ENCODE data around the gene PLCG1. TPM values are rescaled to one million over a fixed set of nuclear protein-coding genes. Genes with fewer than 3 reads are reported as not detected.

PLCG1 gene
- total and polyA plus RNA-seq, 2 experiments from 2014 or later: 27.4 to 206 TPM

DNA sequence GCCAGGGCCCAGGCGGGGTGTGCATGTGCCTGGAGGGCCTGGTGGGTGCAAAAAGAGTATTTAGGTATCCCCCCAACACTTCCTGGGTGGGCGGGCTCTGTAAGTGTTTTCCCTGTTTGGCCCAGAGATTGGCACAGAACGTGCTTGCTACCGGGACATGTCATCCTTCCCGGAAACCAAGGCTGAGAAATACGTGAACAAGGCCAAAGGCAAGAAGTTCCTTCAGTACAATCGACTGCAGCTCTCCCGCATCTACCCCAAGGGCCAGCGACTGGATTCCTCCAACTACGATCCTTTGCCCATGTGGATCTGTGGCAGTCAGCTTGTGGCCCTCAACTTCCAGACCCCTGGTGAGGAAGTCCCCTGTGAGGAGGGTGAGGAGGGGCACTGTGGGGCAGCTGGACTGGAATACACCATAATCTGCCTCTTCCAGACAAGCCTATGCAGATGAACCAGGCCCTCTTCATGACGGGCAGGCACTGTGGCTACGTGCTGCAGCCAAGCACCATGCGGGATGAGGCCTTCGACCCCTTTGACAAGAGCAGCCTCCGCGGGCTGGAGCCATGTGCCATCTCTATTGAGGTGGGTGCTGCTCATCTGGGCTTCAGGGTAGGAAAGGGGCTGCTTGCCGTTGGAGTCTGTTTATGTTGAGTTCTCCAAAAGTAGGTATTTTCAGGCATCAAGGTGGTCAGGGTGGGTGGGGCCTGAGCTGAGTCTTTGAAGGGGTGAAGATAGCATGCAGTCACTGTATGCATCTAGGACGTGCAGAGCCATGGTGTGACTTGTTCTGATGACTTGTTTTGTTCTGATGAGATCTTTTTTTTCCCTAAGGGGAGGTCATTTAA, 35.2 kb downstream of the PLCG1 start:
- TF ChIP-seq POLR2AphosphoS5 (IDR thresholded peaks at IDR 0.05; ENCODE audit: low read depth) (no peak), NANOG (IDR thresholded peaks at IDR 0.05; ENCODE audit: borderline replicate concordance) (no peak), ZNF331 (CRISPR knock-in tag; IDR thresholded peaks at IDR 0.05; ENCODE audit: low read depth) (no peak), CREB1 (CRISPR knock-in tag; IDR thresholded peaks at IDR 0.05; ENCODE audit: low read depth) (no peak), EZH2phosphoT487 (IDR thresholded peaks at IDR 0.05; ENCODE audit: unreplicated experiment) (no peak), ZNF114 (CRISPR knock-in tag; IDR thresholded peaks at IDR 0.05) (no peak), JUNB (IDR thresholded peaks at IDR 0.05; ENCODE audit: unreplicated experiment) (no peak), EZH2 (IDR thresholded peaks at IDR 0.05; ENCODE audit: low read depth, unreplicated experiment) (no peak), STAT1 (IDR thresholded peaks at IDR 0.05; ENCODE audit: unreplicated experiment) (no peak)
- TF ChIP-seq, protein P1, sequence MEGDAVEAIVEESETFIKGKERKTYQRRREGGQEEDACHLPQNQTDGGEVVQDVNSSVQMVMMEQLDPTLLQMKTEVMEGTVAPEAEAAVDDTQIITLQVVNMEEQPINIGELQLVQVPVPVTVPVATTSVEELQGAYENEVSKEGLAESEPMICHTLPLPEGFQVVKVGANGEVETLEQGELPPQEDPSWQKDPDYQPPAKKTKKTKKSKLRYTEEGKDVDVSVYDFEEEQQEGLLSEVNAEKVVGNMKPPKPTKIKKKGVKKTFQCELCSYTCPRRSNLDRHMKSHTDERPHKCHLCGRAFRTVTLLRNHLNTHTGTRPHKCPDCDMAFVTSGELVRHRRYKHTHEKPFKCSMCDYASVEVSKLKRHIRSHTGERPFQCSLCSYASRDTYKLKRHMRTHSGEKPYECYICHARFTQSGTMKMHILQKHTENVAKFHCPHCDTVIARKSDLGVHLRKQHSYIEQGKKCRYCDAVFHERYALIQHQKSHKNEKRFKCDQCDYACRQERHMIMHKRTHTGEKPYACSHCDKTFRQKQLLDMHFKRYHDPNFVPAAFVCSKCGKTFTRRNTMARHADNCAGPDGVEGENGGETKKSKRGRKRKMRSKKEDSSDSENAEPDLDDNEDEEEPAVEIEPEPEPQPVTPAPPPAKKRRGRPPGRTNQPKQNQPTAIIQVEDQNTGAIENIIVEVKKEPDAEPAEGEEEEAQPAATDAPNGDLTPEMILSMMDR (conservative IDR thresholded peaks at IDR 0.05; ENCODE audit: low read depth in 2 of 2): no peak
- TF ChIP-seq, protein P2, sequence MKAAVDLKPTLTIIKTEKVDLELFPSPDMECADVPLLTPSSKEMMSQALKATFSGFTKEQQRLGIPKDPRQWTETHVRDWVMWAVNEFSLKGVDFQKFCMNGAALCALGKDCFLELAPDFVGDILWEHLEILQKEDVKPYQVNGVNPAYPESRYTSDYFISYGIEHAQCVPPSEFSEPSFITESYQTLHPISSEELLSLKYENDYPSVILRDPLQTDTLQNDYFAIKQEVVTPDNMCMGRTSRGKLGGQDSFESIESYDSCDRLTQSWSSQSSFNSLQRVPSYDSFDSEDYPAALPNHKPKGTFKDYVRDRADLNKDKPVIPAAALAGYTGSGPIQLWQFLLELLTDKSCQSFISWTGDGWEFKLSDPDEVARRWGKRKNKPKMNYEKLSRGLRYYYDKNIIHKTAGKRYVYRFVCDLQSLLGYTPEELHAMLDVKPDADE (IDR thresholded peaks at IDR 0.05): no peak
- TF ChIP-seq, protein P3, sequence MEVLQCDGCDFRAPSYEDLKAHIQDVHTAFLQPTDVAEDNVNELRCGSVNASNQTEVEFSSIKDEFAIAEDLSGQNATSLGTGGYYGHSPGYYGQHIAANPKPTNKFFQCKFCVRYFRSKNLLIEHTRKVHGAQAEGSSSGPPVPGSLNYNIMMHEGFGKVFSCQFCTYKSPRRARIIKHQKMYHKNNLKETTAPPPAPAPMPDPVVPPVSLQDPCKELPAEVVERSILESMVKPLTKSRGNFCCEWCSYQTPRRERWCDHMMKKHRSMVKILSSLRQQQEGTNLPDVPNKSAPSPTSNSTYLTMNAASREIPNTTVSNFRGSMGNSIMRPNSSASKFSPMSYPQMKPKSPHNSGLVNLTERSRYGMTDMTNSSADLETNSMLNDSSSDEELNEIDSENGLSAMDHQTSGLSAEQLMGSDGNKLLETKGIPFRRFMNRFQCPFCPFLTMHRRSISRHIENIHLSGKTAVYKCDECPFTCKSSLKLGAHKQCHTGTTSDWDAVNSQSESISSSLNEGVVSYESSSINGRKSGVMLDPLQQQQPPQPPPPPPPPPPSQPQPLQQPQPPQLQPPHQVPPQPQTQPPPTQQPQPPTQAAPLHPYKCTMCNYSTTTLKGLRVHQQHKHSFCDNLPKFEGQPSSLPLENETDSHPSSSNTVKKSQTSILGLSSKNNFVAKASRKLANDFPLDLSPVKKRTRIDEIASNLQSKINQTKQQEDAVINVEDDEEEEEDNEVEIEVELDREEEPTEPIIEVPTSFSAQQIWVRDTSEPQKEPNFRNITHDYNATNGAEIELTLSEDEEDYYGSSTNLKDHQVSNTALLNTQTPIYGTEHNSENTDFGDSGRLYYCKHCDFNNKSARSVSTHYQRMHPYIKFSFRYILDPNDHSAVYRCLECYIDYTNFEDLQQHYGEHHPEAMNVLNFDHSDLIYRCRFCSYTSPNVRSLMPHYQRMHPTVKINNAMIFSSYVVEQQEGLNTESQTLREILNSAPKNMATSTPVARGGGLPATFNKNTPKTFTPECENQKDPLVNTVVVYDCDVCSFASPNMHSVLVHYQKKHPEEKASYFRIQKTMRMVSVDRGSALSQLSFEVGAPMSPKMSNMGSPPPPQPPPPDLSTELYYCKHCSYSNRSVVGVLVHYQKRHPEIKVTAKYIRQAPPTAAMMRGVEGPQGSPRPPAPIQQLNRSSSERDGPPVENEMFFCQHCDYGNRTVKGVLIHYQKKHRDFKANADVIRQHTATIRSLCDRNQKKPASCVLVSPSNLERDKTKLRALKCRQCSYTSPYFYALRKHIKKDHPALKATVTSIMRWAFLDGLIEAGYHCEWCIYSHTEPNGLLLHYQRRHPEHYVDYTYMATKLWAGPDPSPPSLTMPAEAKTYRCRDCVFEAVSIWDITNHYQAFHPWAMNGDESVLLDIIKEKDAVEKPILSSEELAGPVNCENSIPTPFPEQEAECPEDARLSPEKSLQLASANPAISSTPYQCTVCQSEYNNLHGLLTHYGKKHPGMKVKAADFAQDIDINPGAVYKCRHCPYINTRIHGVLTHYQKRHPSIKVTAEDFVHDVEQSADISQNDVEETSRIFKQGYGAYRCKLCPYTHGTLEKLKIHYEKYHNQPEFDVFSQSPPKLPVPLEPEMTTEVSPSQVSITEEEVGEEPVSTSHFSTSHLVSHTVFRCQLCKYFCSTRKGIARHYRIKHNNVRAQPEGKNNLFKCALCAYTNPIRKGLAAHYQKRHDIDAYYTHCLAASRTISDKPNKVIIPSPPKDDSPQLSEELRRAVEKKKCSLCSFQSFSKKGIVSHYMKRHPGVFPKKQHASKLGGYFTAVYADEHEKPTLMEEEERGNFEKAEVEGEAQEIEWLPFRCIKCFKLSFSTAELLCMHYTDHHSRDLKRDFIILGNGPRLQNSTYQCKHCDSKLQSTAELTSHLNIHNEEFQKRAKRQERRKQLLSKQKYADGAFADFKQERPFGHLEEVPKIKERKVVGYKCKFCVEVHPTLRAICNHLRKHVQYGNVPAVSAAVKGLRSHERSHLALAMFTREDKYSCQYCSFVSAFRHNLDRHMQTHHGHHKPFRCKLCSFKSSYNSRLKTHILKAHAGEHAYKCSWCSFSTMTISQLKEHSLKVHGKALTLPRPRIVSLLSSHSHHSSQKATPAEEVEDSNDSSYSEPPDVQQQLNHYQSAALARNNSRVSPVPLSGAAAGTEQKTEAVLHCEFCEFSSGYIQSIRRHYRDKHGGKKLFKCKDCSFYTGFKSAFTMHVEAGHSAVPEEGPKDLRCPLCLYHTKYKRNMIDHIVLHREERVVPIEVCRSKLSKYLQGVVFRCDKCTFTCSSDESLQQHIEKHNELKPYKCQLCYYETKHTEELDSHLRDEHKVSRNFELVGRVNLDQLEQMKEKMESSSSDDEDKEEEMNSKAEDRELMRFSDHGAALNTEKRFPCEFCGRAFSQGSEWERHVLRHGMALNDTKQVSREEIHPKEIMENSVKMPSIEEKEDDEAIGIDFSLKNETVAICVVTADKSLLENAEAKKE (CRISPR knock-in tag; IDR thresholded peaks at IDR 0.05): no peak
- TF ChIP-seq, protein P4, sequence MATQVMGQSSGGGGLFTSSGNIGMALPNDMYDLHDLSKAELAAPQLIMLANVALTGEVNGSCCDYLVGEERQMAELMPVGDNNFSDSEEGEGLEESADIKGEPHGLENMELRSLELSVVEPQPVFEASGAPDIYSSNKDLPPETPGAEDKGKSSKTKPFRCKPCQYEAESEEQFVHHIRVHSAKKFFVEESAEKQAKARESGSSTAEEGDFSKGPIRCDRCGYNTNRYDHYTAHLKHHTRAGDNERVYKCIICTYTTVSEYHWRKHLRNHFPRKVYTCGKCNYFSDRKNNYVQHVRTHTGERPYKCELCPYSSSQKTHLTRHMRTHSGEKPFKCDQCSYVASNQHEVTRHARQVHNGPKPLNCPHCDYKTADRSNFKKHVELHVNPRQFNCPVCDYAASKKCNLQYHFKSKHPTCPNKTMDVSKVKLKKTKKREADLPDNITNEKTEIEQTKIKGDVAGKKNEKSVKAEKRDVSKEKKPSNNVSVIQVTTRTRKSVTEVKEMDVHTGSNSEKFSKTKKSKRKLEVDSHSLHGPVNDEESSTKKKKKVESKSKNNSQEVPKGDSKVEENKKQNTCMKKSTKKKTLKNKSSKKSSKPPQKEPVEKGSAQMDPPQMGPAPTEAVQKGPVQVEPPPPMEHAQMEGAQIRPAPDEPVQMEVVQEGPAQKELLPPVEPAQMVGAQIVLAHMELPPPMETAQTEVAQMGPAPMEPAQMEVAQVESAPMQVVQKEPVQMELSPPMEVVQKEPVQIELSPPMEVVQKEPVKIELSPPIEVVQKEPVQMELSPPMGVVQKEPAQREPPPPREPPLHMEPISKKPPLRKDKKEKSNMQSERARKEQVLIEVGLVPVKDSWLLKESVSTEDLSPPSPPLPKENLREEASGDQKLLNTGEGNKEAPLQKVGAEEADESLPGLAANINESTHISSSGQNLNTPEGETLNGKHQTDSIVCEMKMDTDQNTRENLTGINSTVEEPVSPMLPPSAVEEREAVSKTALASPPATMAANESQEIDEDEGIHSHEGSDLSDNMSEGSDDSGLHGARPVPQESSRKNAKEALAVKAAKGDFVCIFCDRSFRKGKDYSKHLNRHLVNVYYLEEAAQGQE (IDR thresholded peaks at IDR 0.05; ENCODE audit: unreplicated experiment): no peak
- ATAC-seq (peak; percentile 24), DNase-seq (ENCODE audit: low spot score) (no peak)
- Histone ChIP-seq H2AFZ (no peak overlapping the region), H3K4me1 (ENCODE audit: insufficient read depth) (no peaks in the 10 kb centered on the region), H3K36me3 (ENCODE audit: insufficient read depth) (peaks cover 31% of the 10 kb centered on the region), H3F3A (replicated peaks; ENCODE audit: low read depth) (peaks cover 6% of the 10 kb centered on the region; the same call in 1 of the 2 replicates), H3K27ac (ENCODE audit: low read depth) (no peak overlapping the region), H3K27me3 (ENCODE audit: insufficient read depth) (no peaks in the 10 kb centered on the region), H3K79me2 (replicated peaks; ENCODE audit: insufficient read depth) (no peaks in the 10 kb centered on the region), H3K4me3 (no peak overlapping the region), H3K9me2 (ENCODE audit: insufficient read depth) (no peaks in the 10 kb centered on the region), H4K20me1 (replicated peaks; ENCODE audit: insufficient read depth) (peaks cover 4% of the 10 kb centered on the region), H3K4me2 (no peak overlapping the region)
- H3K27ac Mint-ChIP-seq: no peak overlapping the region
- H3K4me3 Mint-ChIP-seq: no peak overlapping the region
- H3K36me3 Mint-ChIP-seq (ENCODE audit: low read depth): peaks cover 90% of the 10 kb centered on the region
- H3K9me3 Mint-ChIP-seq: no peaks in the 10 kb centered on the region; the same call in 2 of the 3 replicates
- H3K27me3 Mint-ChIP-seq (ENCODE audit: insufficient read depth, low read depth, poor library complexity): peaks cover 15% of the 10 kb centered on the region
- no peaks in the 10 kb centered on the region; the same call in 1 of the 3 replicates for H3K4me1 Mint-ChIP-seq

Measured in GM23338 (cell line).